HT-29 (cell line): ENCODE measurements around the gene ENDOU. TPM values are rescaled to one million over a fixed set of nuclear protein-coding genes. Genes with fewer than 3 reads are reported as not detected.
"Not testable (repeated sequence)": the region's sequence is repeated elsewhere in the genome, so short reads cannot be mapped to it uniquely, and the experiment has no call there.

ENCODE experiments used
- DNase-seq: peaks from one replicate; pipeline ENCODE4 v3.0.0-alpha.2; 2015; ENCODE audit warnings: low spot score
- total RNA-seq: library from RNA; depleted of rRNA; stranded (reverse); fragments of >200 nt; shearing (Covaris generic); gene quantifications from 2 replicates; pipeline ENCODE4 v1.2.3, GENCODE V29; 2014; rRNA removed

The ENDOU gene
- total RNA-seq, 1 experiment from 2014 or later, result not detected

- no peak for DNase-seq
These were observed 36.1 kb downstream of the ENDOU start for GRCh38 chr12:47689215-47689614.

- no peak for DNase-seq
These were observed 37.7 kb downstream of the ENDOU start for GRCh38 chr12:47687636-47688035.

GRCh38 chr12:47686645-47687240 lies 38.5 kb downstream of the ENDOU start:
- peak; percentile 35 for DNase-seq

- no peak for DNase-seq
These were observed 45.5 kb downstream of the ENDOU start for GRCh38 chr12:47679785-47680184.

- DNase-seq, result no peak
These were observed 53.2 kb downstream of the ENDOU start for GRCh38 chr12:47672068-47672467.

GRCh38 chr12:47667935-47668334 lies 57.4 kb downstream of the ENDOU start:
- not testable (repeated sequence) for DNase-seq

Other genes with a start within 250 kb of the ENDOU start
- 8.6 and 9.4 TPM in 2 replicates for gene RPAP3, start 19.5 kb downstream of the ENDOU start, total RNA-seq
- gene RAPGEF3, start 33.4 kb upstream of the ENDOU start, total RNA-seq, result 38.2 and 44.1 TPM in 2 replicates
- gene SLC48A1, start 47.7 kb upstream of the ENDOU start, total RNA-seq, result 31.1 and 35.7 TPM in 2 replicates
- gene HDAC7, start 94.4 kb upstream of the ENDOU start, total RNA-seq, result 51.7 and 55.6 TPM in 2 replicates
- gene VDR, start 179.5 kb upstream of the ENDOU start, total RNA-seq, result 15.3 and 15.4 TPM in 2 replicates
- gene TMEM106C, start 238.1 kb upstream of the ENDOU start, total RNA-seq, result 126 and 132 TPM in 2 replicates